ENCODE measurements around the gene CBR1. TPM values are rescaled to one million over a fixed set of nuclear protein-coding genes. Genes with fewer than 3 reads are reported as not detected.
"Not testable (repeated sequence)": the region's sequence is repeated elsewhere in the genome, so short reads cannot be mapped to it uniquely, and the experiment has no call there.

The CBR1 gene
- total RNA-seq, 1 donor = 73.5 TPM

GRCh38 chr21:36097427-36098181 lies 27.8 kb downstream of the CBR1 start:
- Histone ChIP-seq H3K4me2 (ENCODE audit: insufficient read depth, low read length) (no peak overlapping the region), H3K4me3 (ENCODE audit: insufficient read depth, low read length) (no peak overlapping the region), H3K36me3 (ENCODE audit: insufficient read depth, low read length) (no peaks in the 10 kb centered on the region), H3K79me2 (ENCODE audit: insufficient read depth, low read length) (no peaks in the 10 kb centered on the region), H3K4me1 (ENCODE audit: insufficient read depth, low read length) (no peaks in the 10 kb centered on the region), H3K27ac (ENCODE audit: low read depth, low read length) (no peak overlapping the region), H3K27me3 (ENCODE audit: insufficient read depth, low read length) (peaks cover 12% of the 10 kb centered on the region), H2AFZ (ENCODE audit: low read length) (no peak overlapping the region), H3K9me3 (ENCODE audit: low read depth, low read length) (peaks cover 4% of the 10 kb centered on the region), H4K20me1 (ENCODE audit: insufficient read depth, low read length) (no peaks in the 10 kb centered on the region)
- no peak for TF ChIP-seq CTCF (IDR thresholded peaks at IDR 0.05; ENCODE audit: extremely low read depth, low read depth, low read length)
- no peak for DNase-seq (ENCODE audit: insufficient read length, low spot score, missing footprints)

GRCh38 chr21:36098182-36098532 lies 28.3 kb downstream of the CBR1 start:
- no peaks in the 10 kb centered on the region for H3K36me3 ChIP-seq (ENCODE audit: insufficient read depth, low read length)
- H3K4me1 ChIP-seq (ENCODE audit: insufficient read depth, low read length) = no peaks in the 10 kb centered on the region
- H2AFZ ChIP-seq (ENCODE audit: low read length) = no peak overlapping the region
- H3K4me3 ChIP-seq (ENCODE audit: insufficient read depth, low read length) = no peak overlapping the region
- no peak for TF ChIP-seq CTCF (IDR thresholded peaks at IDR 0.05; ENCODE audit: extremely low read depth, low read depth, low read length)
- H4K20me1 ChIP-seq (ENCODE audit: insufficient read depth, low read length) = no peaks in the 10 kb centered on the region
- no peaks in the 10 kb centered on the region for H3K79me2 ChIP-seq (ENCODE audit: insufficient read depth, low read length)
- no peak overlapping the region for H3K4me2 ChIP-seq (ENCODE audit: insufficient read depth, low read length)
- peaks cover 12% of the 10 kb centered on the region for H3K27me3 ChIP-seq (ENCODE audit: insufficient read depth, low read length)
- H3K9me3 ChIP-seq (ENCODE audit: low read depth, low read length) = peaks cover 4% of the 10 kb centered on the region
- DNase-seq (ENCODE audit: insufficient read length, low spot score, missing footprints) = no peak
- no peak overlapping the region for H3K27ac ChIP-seq (ENCODE audit: low read depth, low read length)

- Histone ChIP-seq H2AFZ (ENCODE audit: low read length) (no peak overlapping the region), H3K4me2 (ENCODE audit: insufficient read depth, low read length) (no peak overlapping the region), H4K20me1 (ENCODE audit: insufficient read depth, low read length) (no peaks in the 10 kb centered on the region), H3K79me2 (ENCODE audit: insufficient read depth, low read length) (no peaks in the 10 kb centered on the region), H3K4me3 (ENCODE audit: insufficient read depth, low read length) (no peak overlapping the region), H3K4me1 (ENCODE audit: insufficient read depth, low read length) (no peaks in the 10 kb centered on the region), H3K27ac (ENCODE audit: low read depth, low read length) (no peak overlapping the region), H3K36me3 (ENCODE audit: insufficient read depth, low read length) (no peaks in the 10 kb centered on the region), H3K27me3 (ENCODE audit: insufficient read depth, low read length) (peaks cover 12% of the 10 kb centered on the region), H3K9me3 (ENCODE audit: low read depth, low read length) (no peaks in the 10 kb centered on the region)
- no peak for TF ChIP-seq CTCF (IDR thresholded peaks at IDR 0.05; ENCODE audit: extremely low read depth, low read depth, low read length)
- no peak for DNase-seq (ENCODE audit: insufficient read length, low spot score, missing footprints)
These were observed 29.2 kb downstream of the CBR1 start for GRCh38 chr21:36099000-36099399.

DNA sequence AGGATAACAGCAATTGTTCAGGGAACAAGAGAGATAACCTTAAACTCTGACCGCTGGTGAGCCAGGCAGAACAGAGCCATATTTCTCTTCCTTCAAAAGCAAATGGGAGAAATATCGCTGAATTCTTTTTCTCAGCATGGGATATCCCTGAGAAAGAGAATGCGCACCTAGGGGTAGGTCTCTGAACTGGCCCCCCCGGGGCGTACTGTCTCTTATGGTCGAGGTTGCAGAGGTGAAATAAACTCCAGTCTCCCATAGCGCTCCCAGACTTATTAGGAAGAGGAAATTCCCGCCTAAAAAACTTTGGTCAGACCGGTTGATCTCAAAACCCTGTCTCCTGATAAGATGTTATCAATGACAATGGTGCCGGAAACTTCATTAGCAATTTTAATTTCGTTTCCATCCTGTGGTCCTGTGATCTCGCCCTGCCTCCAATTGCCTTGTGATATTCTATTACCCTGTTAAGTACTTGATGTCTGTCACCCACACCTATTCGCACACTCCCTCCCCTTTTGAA lies 29.9 kb downstream of the CBR1 start:
- not testable (repeated sequence) for H3K79me2 ChIP-seq (ENCODE audit: insufficient read depth, low read length); H3K4me2 ChIP-seq (ENCODE audit: insufficient read depth, low read length); DNase-seq (ENCODE audit: insufficient read length, low spot score, missing footprints); H4K20me1 ChIP-seq (ENCODE audit: insufficient read depth, low read length); H3K9me3 ChIP-seq (ENCODE audit: low read depth, low read length); H3K4me1 ChIP-seq (ENCODE audit: insufficient read depth, low read length); H3K4me3 ChIP-seq (ENCODE audit: insufficient read depth, low read length); H2AFZ ChIP-seq (ENCODE audit: low read length); H3K27ac ChIP-seq (ENCODE audit: low read depth, low read length); H3K36me3 ChIP-seq (ENCODE audit: insufficient read depth, low read length)
- H3K27me3 ChIP-seq (ENCODE audit: insufficient read depth, low read length) = peaks cover 16% of the 10 kb centered on the region

All from osteoblast (primary cell).